OCI-LY7 (cell line): ENCODE results near the gene TMEM207. TPM values are rescaled to one million over a fixed set of nuclear protein-coding genes. Genes with fewer than 3 reads are reported as not detected.

ENCODE experiments used
- BruUV-seq: library from RNA; stranded (reverse); fragments of 400-500 nt; replicated peaks from 2 replicates; lab custom pipeline; 2021; lab: Mats Ljungman, UMichigan
- CTCF ChIA-PET: fragments of 300-600 bp; sonication (Branson Sonifier 250); formaldehyde crosslinking; loops from one replicate; lab custom pipeline; 2022; ENCODE audit warnings: antibody characterized with exemption; ENCODE audit not compliant: unreplicated experiment; lab: Charles Lee
- POLR2A ChIA-PET: fragments of 300-600 bp; sonication (Branson Sonifier 250); formaldehyde crosslinking; loops from one replicate; lab custom pipeline; 2022; ENCODE audit warnings: antibody characterized with exemption; lab: Charles Lee
- DNase-seq: peaks from one replicate; pipeline ENCODE4 v3.0.0-alpha.2; 2015; ENCODE audit warnings: low spot score
- H2AFZ ChIP-seq: fragments of 200-600 bp; sonication (generic), shearing (Covaris generic); 2 replicates; pipeline ENCODE4 v1.6.1; 2014; ENCODE audit warnings: mild to moderate bottlenecking, antibody characterized with exemption, low read length, moderate library complexity
- H3K27ac ChIP-seq: fragments of 200-600 bp; sonication (generic); 2 replicates; pipeline ENCODE4 v1.5.1; 2014; ENCODE audit warnings: mixed run types, low read depth, mild to moderate bottlenecking, moderate library complexity, low read length, inconsistent platforms; ENCODE audit not compliant: poor library complexity, severe bottlenecking
- H3K36me3 ChIP-seq: fragments of 200-600 bp; sonication (generic); 2 replicates; pipeline ENCODE4 v1.6.1; 2014; ENCODE audit warnings: mild to moderate bottlenecking, antibody characterized with exemption, low read length, moderate library complexity, mixed read lengths; ENCODE audit not compliant: insufficient read depth
- H3K4me1 ChIP-seq: fragments of 200-600 bp; sonication (generic); 2 replicates; pipeline ENCODE4 v1.5.1; 2014; ENCODE audit warnings: mild to moderate bottlenecking, low read length; ENCODE audit not compliant: insufficient read depth, poor library complexity, severe bottlenecking
- H3K4me2 ChIP-seq: fragments of 200-600 bp; sonication (generic); 2 replicates; pipeline ENCODE4 v1.6.1; 2014; ENCODE audit warnings: mild to moderate bottlenecking, low read length
- H3K4me3 ChIP-seq: fragments of 200-600 bp; sonication (generic); 2 replicates; pipeline ENCODE4 v1.5.1; 2014; ENCODE audit warnings: mild to moderate bottlenecking, low read depth, low read length; ENCODE audit not compliant: poor library complexity, severe bottlenecking
- H3K79me2 ChIP-seq: fragments of 200-600 bp; sonication (generic); 2 replicates; pipeline ENCODE4 v1.6.1; 2016; ENCODE audit warnings: low read depth, mild to moderate bottlenecking, low read length, moderate library complexity, mixed read lengths; ENCODE audit not compliant: insufficient read depth
- H3K9me2 ChIP-seq: fragments of 200-600 bp; sonication (generic); 2 replicates; pipeline ENCODE4 v1.6.1; 2016; ENCODE audit warnings: mild to moderate bottlenecking, low read length, mixed read lengths; ENCODE audit not compliant: insufficient read depth
- H3K9me3 ChIP-seq: fragments of 200-600 bp; sonication (generic); 2 replicates; pipeline ENCODE4 v1.6.1; 2014; ENCODE audit warnings: mild to moderate bottlenecking, mixed run types, low read length, mixed read lengths
- H4K20me1 ChIP-seq: fragments of 200-600 bp; sonication (generic); 2 replicates; pipeline ENCODE4 v1.6.1; 2014; ENCODE audit warnings: mild to moderate bottlenecking, antibody characterized with exemption, low read length, moderate library complexity, mixed read lengths; ENCODE audit not compliant: insufficient read depth
- EZH2phosphoT487 ChIP-seq: fragments of 200-600 bp; sonication (generic); IDR thresholded peaks from 2 replicates; pipeline ENCODE4 v1.6.1; 2018; ENCODE audit warnings: low read depth, borderline replicate concordance, mild to moderate bottlenecking, mixed run types, antibody characterized with exemption, low read length, moderate library complexity, mixed read lengths
- intact Hi-C: fragments of 100-400 bp; cut with micrococcal nuclease; formaldehyde crosslinking; loops from one replicate; pipeline ENCODE4 v1.10.0; 2022; ENCODE audit not compliant: unreplicated experiment
- total RNA-seq, 2 experiments: library from RNA; depleted of rRNA in 1 of 2; stranded (reverse); fragments of >200 nt in 1 of 2; shearing (Covaris generic) in 1 of 2; gene quantifications; 2 replicates each; pipeline ENCODE4 v1.2.3, GENCODE V29; 2014 to 2022
- TF ChIP-seq, protein P1 (sequence below): fragments of 200-600 bp; sonication (generic); conservative IDR thresholded peaks from 2 replicates; pipeline ENCODE4 v1.5.1; 2014; ENCODE audit warnings: mild to moderate bottlenecking, antibody characterized with exemption, low read length, moderate library complexity, mixed read lengths

TMEM207 gene
- total RNA-seq, 2 experiments from 2014 or later = not detected

DNA sequence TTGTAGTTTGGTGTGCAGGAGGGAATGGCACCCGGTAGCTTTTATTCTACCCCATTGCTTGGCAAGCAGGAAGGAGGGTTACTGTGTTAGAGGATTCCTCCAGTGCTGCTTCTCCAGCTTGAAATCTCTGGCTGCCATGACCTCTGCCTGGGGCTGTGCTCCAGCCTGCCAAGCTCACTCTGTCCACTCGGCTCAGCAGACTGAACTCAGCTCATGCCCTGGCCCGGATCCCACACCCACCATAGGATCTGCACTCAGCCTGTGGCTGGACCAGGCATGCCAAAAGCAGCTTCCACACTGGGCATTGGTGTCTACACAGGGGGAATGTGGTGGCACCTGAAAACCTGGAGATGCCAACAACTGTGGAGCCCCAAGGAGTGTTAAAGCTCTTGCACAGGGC, 35.4 kb downstream of the TMEM207 start:
- Histone ChIP-seq H3K9me3 (no peaks in the 10 kb centered on the region), H3K4me2 (no peak overlapping the region), H4K20me1 (no peaks in the 10 kb centered on the region), H3K4me3 (no peak overlapping the region), H3K9me2 (no peaks in the 10 kb centered on the region; the same call in 1 of the 2 replicates), H2AFZ (no peak overlapping the region), H3K36me3 (no peaks in the 10 kb centered on the region), H3K4me1 (no peaks in the 10 kb centered on the region), H3K79me2 (no peaks in the 10 kb centered on the region), H3K27ac (no peak overlapping the region)
- BruUV-seq = no TSS peak
- POLR2A ChIA-PET = interaction anchor here (0.6 to 2.0 kb wide), 3 partner anchors 12 to 527 kb away, joined by 3 to 7 read pairs (median 3); no protein-coding TSS in a partner anchor
- TF ChIP-seq EZH2phosphoT487 = no peak
- TF ChIP-seq, protein P1, sequence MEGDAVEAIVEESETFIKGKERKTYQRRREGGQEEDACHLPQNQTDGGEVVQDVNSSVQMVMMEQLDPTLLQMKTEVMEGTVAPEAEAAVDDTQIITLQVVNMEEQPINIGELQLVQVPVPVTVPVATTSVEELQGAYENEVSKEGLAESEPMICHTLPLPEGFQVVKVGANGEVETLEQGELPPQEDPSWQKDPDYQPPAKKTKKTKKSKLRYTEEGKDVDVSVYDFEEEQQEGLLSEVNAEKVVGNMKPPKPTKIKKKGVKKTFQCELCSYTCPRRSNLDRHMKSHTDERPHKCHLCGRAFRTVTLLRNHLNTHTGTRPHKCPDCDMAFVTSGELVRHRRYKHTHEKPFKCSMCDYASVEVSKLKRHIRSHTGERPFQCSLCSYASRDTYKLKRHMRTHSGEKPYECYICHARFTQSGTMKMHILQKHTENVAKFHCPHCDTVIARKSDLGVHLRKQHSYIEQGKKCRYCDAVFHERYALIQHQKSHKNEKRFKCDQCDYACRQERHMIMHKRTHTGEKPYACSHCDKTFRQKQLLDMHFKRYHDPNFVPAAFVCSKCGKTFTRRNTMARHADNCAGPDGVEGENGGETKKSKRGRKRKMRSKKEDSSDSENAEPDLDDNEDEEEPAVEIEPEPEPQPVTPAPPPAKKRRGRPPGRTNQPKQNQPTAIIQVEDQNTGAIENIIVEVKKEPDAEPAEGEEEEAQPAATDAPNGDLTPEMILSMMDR = no peak
- intact Hi-C loops = no loop called here
- DNase-seq = no peak
- CTCF ChIA-PET = no interaction called here

DNA sequence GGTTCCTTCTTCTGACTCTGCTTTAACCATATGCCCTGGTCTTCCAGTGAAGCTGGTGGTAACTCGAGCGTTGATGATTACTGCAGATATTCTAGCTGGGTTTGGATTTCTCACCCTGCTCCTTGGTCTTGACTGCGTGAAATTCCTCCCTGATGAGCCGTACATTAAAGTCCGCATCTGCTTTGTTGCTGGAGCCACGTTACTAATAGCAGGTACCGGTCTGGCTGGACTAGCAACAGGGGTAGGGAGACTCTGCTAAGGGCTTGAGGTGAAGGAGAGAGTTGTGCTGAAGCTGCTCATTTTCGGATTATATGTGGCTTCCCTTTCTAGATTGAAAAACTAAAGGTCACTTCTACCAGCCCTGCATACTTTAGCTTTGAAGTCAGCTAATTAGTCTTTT, 45.0 kb downstream of the TMEM207 start:
- Histone ChIP-seq H3K4me3 (no peak overlapping the region), H3K4me1 (no peaks in the 10 kb centered on the region), H3K79me2 (no peaks in the 10 kb centered on the region), H3K36me3 (no peaks in the 10 kb centered on the region), H3K9me2 (no peaks in the 10 kb centered on the region), H4K20me1 (no peaks in the 10 kb centered on the region), H2AFZ (no peak overlapping the region), H3K27ac (no peak overlapping the region), H3K4me2 (no peak overlapping the region), H3K9me3 (no peaks in the 10 kb centered on the region)
- no peak for DNase-seq
- TF ChIP-seq, protein P1 = no peak
- TF ChIP-seq EZH2phosphoT487 = no peak
- ChIA-PET POLR2A (interaction anchor here (0.6 kb wide), 1 partner anchor 523 kb away, joined by 3 read pairs; no protein-coding TSS in a partner anchor), CTCF (no interaction called here)
- no TSS peak for BruUV-seq
- intact Hi-C loops = no loop called here

DNA sequence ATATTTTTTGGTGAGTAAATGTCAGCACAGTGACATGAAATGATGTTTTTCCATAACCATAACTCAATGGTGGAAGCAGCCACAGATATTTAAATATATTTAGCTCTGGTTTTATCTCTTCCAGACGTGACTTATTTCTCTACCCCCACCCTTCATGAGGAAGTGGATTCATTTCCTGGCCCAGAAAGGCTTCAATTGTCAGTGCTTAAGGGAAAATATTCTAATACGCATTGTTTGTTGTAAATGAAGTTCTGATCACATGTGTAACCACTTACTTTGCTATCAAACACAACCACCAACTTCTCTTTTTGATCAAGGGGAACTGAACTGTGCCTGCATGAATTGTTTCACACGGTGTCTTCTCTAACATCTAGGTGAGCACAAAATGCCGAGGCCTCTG, 47.7 kb downstream of the TMEM207 start:
- Histone ChIP-seq H3K9me3 (no peaks in the 10 kb centered on the region), H3K4me2 (no peak overlapping the region), H2AFZ (no peak overlapping the region), H3K9me2 (no peaks in the 10 kb centered on the region), H3K27ac (no peak overlapping the region), H4K20me1 (no peaks in the 10 kb centered on the region), H3K4me3 (no peak overlapping the region), H3K4me1 (no peaks in the 10 kb centered on the region), H3K36me3 (no peaks in the 10 kb centered on the region), H3K79me2 (no peaks in the 10 kb centered on the region)
- no peak for DNase-seq
- no peak for TF ChIP-seq EZH2phosphoT487
- TF ChIP-seq, protein P1 = no peak
- ChIA-PET CTCF (no interaction called here), POLR2A (no interaction called here)
- intact Hi-C loops = no loop called here
- BruUV-seq = no TSS peak
